ENCODE data around the gene RESP18.

The RESP18 gene

GRCh38 chr2:219279916-219280516, 52.5 kb downstream of the RESP18 start:
- Mint-ChIP-seq H3K27ac (peak overlapping the region; percentile 86 to 97 (median 92)), H3K27me3 (ENCODE audit: low read depth) (peaks cover 10% of the 10 kb centered on the region), H3K36me3 (ENCODE audit: low read depth) (peaks cover 22% of the 10 kb centered on the region), H3K9me3 (no peaks in the 10 kb centered on the region), H3K4me3 (peak overlapping the region; percentile 92 to 95 (median 93)), H3K4me1 (peaks cover 51% of the 10 kb centered on the region)
- no peak for TF ChIP-seq CTCF (IDR thresholded peaks at IDR 0.05; ENCODE audit: unreplicated experiment in 3 of 3)

- Mint-ChIP-seq H3K4me3 (peak within 1 kb of the TSS; percentile 92 to 95 (median 93)), H3K4me1 (peaks cover 56% of the 10 kb centered on the region), H3K27me3 (ENCODE audit: low read depth) (peaks cover 14% of the 10 kb centered on the region), H3K36me3 (ENCODE audit: low read depth) (peaks cover 22% of the 10 kb centered on the region), H3K9me3 (no peaks in the 10 kb centered on the region), H3K27ac (peak within 1 kb of the TSS; percentile 86 to 97 (median 92))
- TF ChIP-seq CTCF (IDR thresholded peaks at IDR 0.05; ENCODE audit: unreplicated experiment in 3 of 3), result peak in 2 of 3 experiments; percentile 14 to 16
These were observed 53.2 kb downstream of the RESP18 start, which contains the start of gene DNAJB2 for GRCh38 chr2:219279151-219279915. Gene DNAJB2, plus strand, starts transcription at chr2:219279366. Its CDS starts 468 bp downstream, at chr2:219279834.

- peak overlapping the region; percentile 85 to 95 (median 93) for H3K4me3 Mint-ChIP-seq
- peaks cover 14% of the 10 kb centered on the region for H3K27me3 Mint-ChIP-seq (ENCODE audit: low read depth)
- H3K4me1 Mint-ChIP-seq, result peaks cover 55% of the 10 kb centered on the region
- no peaks in the 10 kb centered on the region for H3K9me3 Mint-ChIP-seq
- H3K27ac Mint-ChIP-seq, result peak overlapping the region; percentile 81 to 97 (median 86)
- no peak for TF ChIP-seq CTCF (IDR thresholded peaks at IDR 0.05; ENCODE audit: unreplicated experiment in 3 of 3)
- peaks cover 20% of the 10 kb centered on the region for H3K36me3 Mint-ChIP-seq (ENCODE audit: low read depth)
These were observed 53.8 kb downstream of the RESP18 start for GRCh38 chr2:219278655-219279150.

GRCh38 chr2:219277703-219278654, 54.6 kb downstream of the RESP18 start:
- Mint-ChIP-seq H3K4me3 (peak overlapping the region; percentile 85 to 95 (median 93)), H3K9me3 (no peaks in the 10 kb centered on the region), H3K36me3 (ENCODE audit: low read depth) (peaks cover 15% of the 10 kb centered on the region), H3K4me1 (peaks cover 50% of the 10 kb centered on the region), H3K27ac (peak overlapping the region; percentile 81 to 97 (median 86)), H3K27me3 (ENCODE audit: low read depth) (peaks cover 18% of the 10 kb centered on the region)
- TF ChIP-seq CTCF (IDR thresholded peaks at IDR 0.05; ENCODE audit: unreplicated experiment in 3 of 3), result peak; percentile 96 to 99 (median 99)

Measured in nephron (organoid).